ENCODE measurements around the gene GPR180. TPM values are rescaled to one million over a fixed set of nuclear protein-coding genes. Genes with fewer than 3 reads are reported as not detected.
A peak's percentile ranks its signal among the peaks of the same experiment; 100 is the strongest.
"Not testable (repeated sequence)": the region's sequence is repeated elsewhere in the genome, so short reads cannot be mapped to it uniquely, and the experiment has no call there.

GPR180 gene
- total and polyA plus RNA-seq, 2 experiments from 2014 or later: 6.3 to 7.7 TPM

DNA sequence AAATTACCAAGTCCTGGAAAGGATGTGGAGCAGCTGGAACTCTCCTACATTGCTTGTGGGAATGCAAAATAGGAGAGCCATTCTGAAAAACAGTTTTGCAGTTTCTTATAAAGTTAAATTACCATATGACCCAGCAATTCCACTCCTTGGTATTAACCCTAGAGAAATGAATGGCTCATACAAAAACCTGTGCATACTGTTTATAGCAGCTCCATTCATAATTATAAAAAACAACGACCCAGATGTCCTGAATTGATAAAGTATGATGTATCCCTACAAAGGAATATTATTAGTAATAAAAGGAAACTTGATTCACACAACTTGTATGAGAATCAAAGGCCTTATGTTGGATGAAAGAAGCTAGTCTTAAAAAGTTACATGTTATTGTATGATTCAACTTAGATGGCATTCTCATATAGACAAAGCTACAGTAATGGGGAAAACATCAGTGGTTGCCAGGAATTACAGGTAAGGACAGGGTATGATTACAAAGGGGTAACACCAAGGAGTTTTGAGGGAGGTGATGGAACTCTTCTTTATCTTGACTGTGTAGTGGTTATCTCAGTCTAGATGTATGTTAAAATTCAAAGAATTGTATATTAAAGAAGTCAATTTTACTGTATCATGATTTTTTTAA lies 35.4 kb downstream of the GPR180 start:
- H3F3A ChIP-seq (ENCODE audit: insufficient read depth): peaks cover 28% of the 10 kb centered on the region
- H3K36me3 ChIP-seq (ENCODE audit: low read depth): peaks cover 8% of the 10 kb centered on the region; the same call in 1 of the 2 replicates
- no peaks in the 10 kb centered on the region for H3K79me2 ChIP-seq (ENCODE audit: insufficient read depth)
- no peak overlapping the region for H3K27ac ChIP-seq
- no peaks in the 10 kb centered on the region for H4K20me1 ChIP-seq (ENCODE audit: insufficient read depth)
- H3K27me3 ChIP-seq (replicated peaks; ENCODE audit: insufficient read depth): no peaks in the 10 kb centered on the region
- 97% methylated on average over 1 of the region's 1 CpG for WGBS, 2 experiments (ENCODE audit: low coverage in 1 of 2, low lambda C conversion rate in 2 of 2, missing lambda C conversion rate in 2 of 2)
- no peaks in the 10 kb centered on the region for H3K9me3 ChIP-seq (ENCODE audit: low read depth)
- no peak for TF ChIP-seq EZH2 (IDR thresholded peaks at IDR 0.05; ENCODE audit: insufficient read depth, poor library complexity, severe bottlenecking)
- no peak for TF ChIP-seq EZH2phosphoT487 (IDR thresholded peaks at IDR 0.05; ENCODE audit: insufficient read depth, low read depth)
- no peak for DNase-seq
- peaks cover 19% of the 10 kb centered on the region for H3K4me1 ChIP-seq (ENCODE audit: insufficient read depth)
- H3K4me3 ChIP-seq: no peak overlapping the region
- no peak overlapping the region for H3K9ac ChIP-seq
- H3K4me2 ChIP-seq (ENCODE audit: unreplicated experiment): no peak overlapping the region
- H3K9me2 ChIP-seq (ENCODE audit: insufficient read depth): no peaks in the 10 kb centered on the region
- H2AFZ ChIP-seq: no peak overlapping the region
- in situ Hi-C loops (cut with MboI): no loop called here

DNA sequence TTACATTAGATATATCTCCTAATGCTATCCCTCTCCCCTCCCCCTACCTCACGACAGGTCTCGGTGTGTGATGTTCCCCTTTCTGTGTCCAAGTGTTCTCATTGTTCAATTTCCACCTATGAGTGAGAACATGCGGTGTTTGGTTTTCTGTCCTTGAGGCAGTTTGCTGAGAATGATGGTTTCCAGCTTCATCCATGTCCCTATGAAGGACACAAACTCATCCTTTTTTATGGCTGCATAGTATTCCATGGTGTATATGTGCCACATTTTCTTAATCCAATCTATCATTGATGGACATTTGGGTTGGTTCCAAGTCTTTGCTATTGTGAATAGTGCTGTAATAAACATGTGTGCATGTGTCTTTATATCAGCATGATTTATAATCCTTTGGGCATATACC lies 36.0 kb downstream of the GPR180 start:
- H3K27ac ChIP-seq; DNase-seq; H3K79me2 ChIP-seq (ENCODE audit: insufficient read depth); H3K4me2 ChIP-seq (ENCODE audit: unreplicated experiment); in situ Hi-C loops (cut with MboI); H3K4me3 ChIP-seq; H3K36me3 ChIP-seq (ENCODE audit: low read depth); H3K9ac ChIP-seq; H4K20me1 ChIP-seq (ENCODE audit: insufficient read depth); H2AFZ ChIP-seq; H3K9me2 ChIP-seq (ENCODE audit: insufficient read depth); H3K9me3 ChIP-seq (ENCODE audit: low read depth); H3K27me3 ChIP-seq (replicated peaks; ENCODE audit: insufficient read depth): not testable (repeated sequence)
- peaks cover 33% of the 10 kb centered on the region for H3F3A ChIP-seq (ENCODE audit: insufficient read depth)
- H3K4me1 ChIP-seq (ENCODE audit: insufficient read depth): peaks cover 23% of the 10 kb centered on the region
- WGBS, 2 experiments (ENCODE audit: low coverage in 1 of 2, low lambda C conversion rate in 2 of 2, missing lambda C conversion rate in 2 of 2): 96% methylated on average over 3 of the region's 3 CpGs

DNA sequence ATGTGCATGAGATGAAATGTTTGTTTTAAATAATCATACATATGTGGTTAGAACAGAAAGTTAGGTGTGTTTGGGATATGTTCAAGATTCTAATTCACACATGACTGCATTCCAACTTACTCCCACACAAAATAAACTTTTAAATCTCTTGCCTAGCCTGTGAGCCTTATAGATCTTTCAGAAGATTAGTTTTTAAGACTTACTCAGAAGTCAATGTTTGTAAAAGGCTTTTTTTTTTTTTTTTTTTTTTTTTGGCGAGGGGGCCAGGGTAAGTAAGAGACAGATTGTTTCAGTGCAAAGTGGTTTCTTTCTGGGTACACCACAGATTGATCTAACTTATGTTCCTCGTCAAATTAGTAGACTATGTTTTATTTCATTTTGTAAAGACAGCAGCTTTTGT lies 39.1 kb downstream of the GPR180 start:
- Histone ChIP-seq H3K9me2 (ENCODE audit: insufficient read depth) (no peaks in the 10 kb centered on the region), H3K4me2 (ENCODE audit: unreplicated experiment) (peak overlapping the region; percentile 59), H3K4me3 (peak overlapping the region; percentile 36), H2AFZ (no peak overlapping the region), H3K27me3 (replicated peaks; ENCODE audit: insufficient read depth) (no peaks in the 10 kb centered on the region), H3F3A (ENCODE audit: insufficient read depth) (peaks cover 33% of the 10 kb centered on the region), H3K9ac (peak overlapping the region; percentile 55; the same call in 1 of the 2 replicates), H3K9me3 (ENCODE audit: low read depth) (no peaks in the 10 kb centered on the region), H3K4me1 (ENCODE audit: insufficient read depth) (peaks cover 23% of the 10 kb centered on the region), H3K79me2 (ENCODE audit: insufficient read depth) (no peaks in the 10 kb centered on the region), H4K20me1 (ENCODE audit: insufficient read depth) (no peaks in the 10 kb centered on the region), H3K36me3 (ENCODE audit: low read depth) (no peaks in the 10 kb centered on the region), H3K27ac (peak overlapping the region; percentile 75)
- WGBS, 2 experiments (ENCODE audit: low coverage in 1 of 2, low lambda C conversion rate in 2 of 2, missing lambda C conversion rate in 2 of 2): 48 to 53% methylated on average over 2 of the region's 2 CpGs
- TF ChIP-seq EZH2phosphoT487 (IDR thresholded peaks at IDR 0.05; ENCODE audit: insufficient read depth, low read depth): no peak
- no peak for TF ChIP-seq EZH2 (IDR thresholded peaks at IDR 0.05; ENCODE audit: insufficient read depth, poor library complexity, severe bottlenecking)
- in situ Hi-C loops (cut with MboI): no loop called here
- peak; percentile 36 for DNase-seq

DNA sequence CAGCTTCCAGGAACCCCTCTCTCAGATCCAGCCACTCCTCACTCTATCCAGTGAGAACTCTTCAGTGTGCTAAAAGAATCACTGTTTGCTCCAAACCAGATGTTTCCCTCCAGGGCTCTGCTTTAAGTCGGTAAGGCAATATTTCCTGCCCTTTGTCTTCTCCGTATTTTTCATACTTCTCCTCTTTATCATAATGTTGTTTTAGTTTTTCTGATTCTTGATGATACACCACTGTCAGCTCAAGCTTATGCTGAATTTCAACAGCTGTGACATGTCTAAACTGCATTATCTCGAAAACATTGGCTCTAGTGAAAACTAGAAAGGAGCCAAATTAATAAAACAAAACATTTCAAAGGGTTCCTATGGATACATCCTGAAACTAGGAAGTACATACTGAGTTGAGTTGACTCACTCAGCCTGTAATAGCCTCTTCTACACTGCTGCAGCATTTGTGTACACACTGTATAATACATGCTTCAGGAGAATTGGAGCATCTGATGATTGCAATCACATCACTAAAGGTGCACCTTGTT lies 39.8 kb downstream of the GPR180 start:
- WGBS, 2 experiments (ENCODE audit: low coverage in 1 of 2, low lambda C conversion rate in 2 of 2, missing lambda C conversion rate in 2 of 2): 1 to 4% methylated on average over 3 of the region's 3 CpGs
- DNase-seq: peak; percentile 87
- Histone ChIP-seq H3K9ac (peak overlapping the region; percentile 55), H3K9me2 (ENCODE audit: insufficient read depth) (no peaks in the 10 kb centered on the region), H3K79me2 (ENCODE audit: insufficient read depth) (no peaks in the 10 kb centered on the region), H2AFZ (peak overlapping the region; percentile 25; the same call in 1 of the 2 replicates), H3K36me3 (ENCODE audit: low read depth) (no peaks in the 10 kb centered on the region), H3K9me3 (ENCODE audit: low read depth) (no peaks in the 10 kb centered on the region), H3K4me3 (peak overlapping the region; percentile 36), H4K20me1 (ENCODE audit: insufficient read depth) (no peaks in the 10 kb centered on the region), H3K27ac (peak overlapping the region; percentile 75), H3K27me3 (replicated peaks; ENCODE audit: insufficient read depth) (no peaks in the 10 kb centered on the region), H3K4me1 (ENCODE audit: insufficient read depth) (peaks cover 23% of the 10 kb centered on the region), H3F3A (ENCODE audit: insufficient read depth) (peaks cover 29% of the 10 kb centered on the region), H3K4me2 (ENCODE audit: unreplicated experiment) (peak overlapping the region; percentile 59)
- no peak for TF ChIP-seq EZH2 (IDR thresholded peaks at IDR 0.05; ENCODE audit: insufficient read depth, poor library complexity, severe bottlenecking)
- no peak for TF ChIP-seq EZH2phosphoT487 (IDR thresholded peaks at IDR 0.05; ENCODE audit: insufficient read depth, low read depth)
- in situ Hi-C loops (cut with MboI): no loop called here

Data from GM23248 (cell line).